Ascending aorta (tissue), 2 donors: Measurements from ENCODE around the gene BEND6. TPM values are rescaled to one million over a fixed set of nuclear protein-coding genes. Genes with fewer than 3 reads are reported as not detected.

Experiments
- DNase-seq, 2 donors: peaks; one replicate each; pipeline ENCODE4 v3.0.0-alpha.2; 2019; ENCODE audit warnings: low spot score in 2 of 2
- H3K27ac ChIP-seq, 2 donors: fragments of 200-600 bp; sonication (generic); one replicate each; pipeline ENCODE4 v1.5.1; 2016 to 2017; ENCODE audit warnings: mild to moderate bottlenecking in 1 of 2
- H3K27me3 ChIP-seq: fragments of 200-600 bp; sonication (generic); one replicate; pipeline ENCODE4 v1.5.1; 2017
- H3K36me3 ChIP-seq, 2 donors: fragments of 200-600 bp; sonication (generic); one replicate each; pipeline ENCODE4 v1.5.1; 2016
- H3K4me1 ChIP-seq, 2 donors: fragments of 200-600 bp; sonication (generic); one replicate each; pipeline ENCODE4 v1.5.1; 2016 to 2017; ENCODE audit warnings: mild to moderate bottlenecking in 1 of 2
- H3K4me3 ChIP-seq, 2 donors: fragments of 200-600 bp; sonication (generic); one replicate each; pipeline ENCODE4 v1.5.1; 2016 to 2017; ENCODE audit warnings: mild to moderate bottlenecking in 1 of 2
- H3K9me3 ChIP-seq, 2 donors: fragments of 200-600 bp; sonication (generic); one replicate each; pipeline ENCODE4 v1.5.1; 2016
- intact Hi-C: fragments of 100-400 bp; cut with DNase I; formaldehyde crosslinking; loops from one replicate; pipeline ENCODE4 v1.15.1; 2023
- total RNA-seq: library from RNA; depleted of rRNA; stranded (reverse); fragments of >200 nt; gene quantifications from one replicate; pipeline ENCODE4 v1.1.0, GENCODE V29; 2016
- TF ChIP-seq, protein P1 (sequence below), 3 experiments: fragments of 200-600 bp in 2 of 3; fragments of 450-650 bp in 1 of 3; sonication (generic) in 2 of 3; IDR thresholded peaks; one replicate each; pipeline ENCODE4 v1.5.1; 2016 to 2019; ENCODE audit warnings: antibody characterized with exemption in 3 of 3, mild to moderate bottlenecking in 1 of 3, moderate library complexity in 1 of 3

BEND6 gene
- total RNA-seq, 1 donor from 2014 or later: 1.3 TPM

GRCh38 chr6:56965126-56965525, 10.2 kb downstream of the BEND6 start:
- TF ChIP-seq, protein P1, sequence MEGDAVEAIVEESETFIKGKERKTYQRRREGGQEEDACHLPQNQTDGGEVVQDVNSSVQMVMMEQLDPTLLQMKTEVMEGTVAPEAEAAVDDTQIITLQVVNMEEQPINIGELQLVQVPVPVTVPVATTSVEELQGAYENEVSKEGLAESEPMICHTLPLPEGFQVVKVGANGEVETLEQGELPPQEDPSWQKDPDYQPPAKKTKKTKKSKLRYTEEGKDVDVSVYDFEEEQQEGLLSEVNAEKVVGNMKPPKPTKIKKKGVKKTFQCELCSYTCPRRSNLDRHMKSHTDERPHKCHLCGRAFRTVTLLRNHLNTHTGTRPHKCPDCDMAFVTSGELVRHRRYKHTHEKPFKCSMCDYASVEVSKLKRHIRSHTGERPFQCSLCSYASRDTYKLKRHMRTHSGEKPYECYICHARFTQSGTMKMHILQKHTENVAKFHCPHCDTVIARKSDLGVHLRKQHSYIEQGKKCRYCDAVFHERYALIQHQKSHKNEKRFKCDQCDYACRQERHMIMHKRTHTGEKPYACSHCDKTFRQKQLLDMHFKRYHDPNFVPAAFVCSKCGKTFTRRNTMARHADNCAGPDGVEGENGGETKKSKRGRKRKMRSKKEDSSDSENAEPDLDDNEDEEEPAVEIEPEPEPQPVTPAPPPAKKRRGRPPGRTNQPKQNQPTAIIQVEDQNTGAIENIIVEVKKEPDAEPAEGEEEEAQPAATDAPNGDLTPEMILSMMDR (IDR thresholded peaks at IDR 0.05): no peak
- DNase-seq: no peak
- H3K9me3 ChIP-seq: no peaks in the 10 kb centered on the region
- H3K27ac ChIP-seq: no peak overlapping the region
- no peaks in the 10 kb centered on the region for H3K36me3 ChIP-seq
- H3K4me1 ChIP-seq: no peaks in the 10 kb centered on the region
- no peak overlapping the region for H3K4me3 ChIP-seq
- intact Hi-C loops: no loop called here
- H3K27me3 ChIP-seq: no peaks in the 10 kb centered on the region

DNA sequence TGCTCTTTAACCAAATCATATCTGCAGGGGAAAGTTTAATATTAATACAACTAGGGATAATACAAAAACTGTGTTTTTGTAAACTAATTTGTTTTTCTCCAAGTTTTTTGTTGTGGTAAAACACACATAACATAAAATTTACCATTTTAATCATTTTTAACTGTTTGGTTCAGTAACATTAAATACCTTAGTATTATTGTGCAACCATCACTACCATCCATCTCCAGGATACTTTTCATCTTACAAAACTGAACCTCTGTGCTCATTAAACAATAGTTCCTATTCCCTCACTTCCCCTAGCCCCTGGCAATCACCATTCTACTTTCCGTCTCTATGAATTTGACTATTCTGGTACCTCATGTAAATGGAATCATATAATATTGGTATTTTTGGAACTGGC, 15.9 kb downstream of the BEND6 start:
- TF ChIP-seq, protein P1 (IDR thresholded peaks at IDR 0.05): no peak
- H3K9me3 ChIP-seq: no peaks in the 10 kb centered on the region
- H3K4me1 ChIP-seq: no peaks in the 10 kb centered on the region
- H3K36me3 ChIP-seq: no peaks in the 10 kb centered on the region
- no peak for DNase-seq
- H3K4me3 ChIP-seq: no peak overlapping the region
- no peaks in the 10 kb centered on the region for H3K27me3 ChIP-seq
- intact Hi-C loops: no loop called here
- H3K27ac ChIP-seq: no peak overlapping the region

GRCh38 chr6:56977192-56977591, 22.3 kb downstream of the BEND6 start:
- Histone ChIP-seq H3K4me3 (no peak overlapping the region), H3K27me3 (no peaks in the 10 kb centered on the region), H3K27ac (no peak overlapping the region), H3K36me3 (no peaks in the 10 kb centered on the region), H3K9me3 (peaks cover 6 to 9% of the 10 kb centered on the region in 2 donors), H3K4me1 (no peaks in the 10 kb centered on the region)
- no peak for DNase-seq
- TF ChIP-seq, protein P1 (IDR thresholded peaks at IDR 0.05): no peak
- intact Hi-C loops: no loop called here

GRCh38 chr6:56978530-56978929, 23.6 kb downstream of the BEND6 start:
- no peaks in the 10 kb centered on the region for H3K36me3 ChIP-seq
- DNase-seq: no peak
- intact Hi-C loops: no loop called here
- H3K4me1 ChIP-seq: no peaks in the 10 kb centered on the region
- H3K9me3 ChIP-seq: peaks cover 6 to 9% of the 10 kb centered on the region in 2 donors
- TF ChIP-seq, protein P1 (IDR thresholded peaks at IDR 0.05): no peak
- no peaks in the 10 kb centered on the region for H3K27me3 ChIP-seq
- no peak overlapping the region for H3K4me3 ChIP-seq
- no peak overlapping the region for H3K27ac ChIP-seq

- intact Hi-C loops: no loop called here
- TF ChIP-seq, protein P1 (IDR thresholded peaks at IDR 0.05): no peak
These were observed 29.5 kb downstream of the BEND6 start for GRCh38 chr6:56984361-56984760.

DNA sequence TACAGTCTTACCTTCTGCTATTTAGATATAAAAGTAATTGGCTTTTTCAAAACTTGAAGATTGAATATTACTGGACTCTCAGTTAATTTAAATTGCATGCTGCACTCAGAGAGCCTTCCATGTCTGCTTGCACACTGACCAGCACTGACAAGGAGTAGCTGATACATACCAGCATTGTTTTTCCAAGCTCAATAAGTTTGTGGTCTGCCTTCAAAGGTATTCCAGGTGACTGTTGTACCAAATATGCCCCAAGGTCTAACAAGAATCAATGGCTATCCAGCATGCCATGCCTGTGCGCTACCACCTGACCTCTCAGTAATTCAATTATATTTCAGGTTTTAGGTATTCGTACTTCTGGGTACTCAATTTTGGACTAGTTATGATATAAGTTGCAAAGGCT, 30.0 kb downstream of the BEND6 start:
- no peak for DNase-seq
- Histone ChIP-seq H3K27ac (no peak overlapping the region), H3K27me3 (no peaks in the 10 kb centered on the region), H3K9me3 (no peaks in the 10 kb centered on the region), H3K4me3 (no peak overlapping the region), H3K36me3 (no peaks in the 10 kb centered on the region), H3K4me1 (no peaks in the 10 kb centered on the region)
- intact Hi-C loops: no loop called here
- TF ChIP-seq, protein P1 (IDR thresholded peaks at IDR 0.05): no peak

More at GRCh38 chr6:56984361-56984760, 29.5 kb downstream of the BEND6 start:
- Histone ChIP-seq H3K27ac (no peak overlapping the region), H3K4me1 (no peaks in the 10 kb centered on the region), H3K9me3 (no peaks in the 10 kb centered on the region), H3K36me3 (no peaks in the 10 kb centered on the region), H3K4me3 (no peak overlapping the region), H3K27me3 (no peaks in the 10 kb centered on the region)
- no peak for DNase-seq
